Hematopoietic multipotent progenitor cell treated with erythropoietin and hydrocortisone succinate and interleukin-3 and kit ligand, for 17 days (in vitro differentiated cells): ENCODE results near the gene AKT1S1.

Experiments used
- DNase-seq: peaks from one replicate; pipeline ENCODE4 v3.0.0-alpha.2; 2015; ENCODE audit warnings: low spot score

AKT1S1 gene

GRCh38 chr19:49836176-49837008, 40.8 kb downstream of the AKT1S1 start:
- DNase-seq = no peak

GRCh38 chr19:49835562-49835961, 41.6 kb downstream of the AKT1S1 start:
- DNase-seq = no peak

GRCh38 chr19:49833599-49833998, 43.6 kb downstream of the AKT1S1 start:
- DNase-seq = no peak

GRCh38 chr19:49832556-49832955, 44.6 kb downstream of the AKT1S1 start:
- no peak for DNase-seq

GRCh38 chr19:49831592-49831991, 45.6 kb downstream of the AKT1S1 start:
- DNase-seq = no peak

- DNase-seq = no peak
These were observed 46.4 kb downstream of the AKT1S1 start for GRCh38 chr19:49830766-49831165.

- no peak for DNase-seq
These were observed 47.4 kb downstream of the AKT1S1 start for GRCh38 chr19:49829721-49830120.

- DNase-seq = no peak
These were observed 48.0 kb downstream of the AKT1S1 start for GRCh38 chr19:49829200-49829599.

GRCh38 chr19:49827034-49827433, 50.1 kb downstream of the AKT1S1 start:
- no peak for DNase-seq

- DNase-seq = no peak
These were observed 52.5 kb downstream of the AKT1S1 start for GRCh38 chr19:49824662-49825061.

- no peak for DNase-seq
These were observed 53.7 kb downstream of the AKT1S1 start for GRCh38 chr19:49823472-49823871.

- peak; percentile 88 for DNase-seq
These were observed 57.0 kb downstream of the AKT1S1 start for GRCh38 chr19:49820125-49820524.

GRCh38 chr19:49819452-49820115, 57.6 kb downstream of the AKT1S1 start:
- DNase-seq = peak; percentile 73
